CD4-positive, alpha-beta T cell treated with Interleukin-6 for 4 hours (primary cell): ENCODE data around the gene PNPT1.
A peak's percentile ranks its signal among the peaks of the same experiment; 100 is the strongest.
"Not testable (repeated sequence)": the region's sequence is repeated elsewhere in the genome, so short reads cannot be mapped to it uniquely, and the experiment has no call there.

Experiments
- DNase-seq: peaks from one replicate; pipeline ENCODE4 v3.0.0-alpha.2; 2020; ENCODE audit warnings: mixed read lengths

The PNPT1 gene

GRCh38 chr2:55653255-55653654, 40.4 kb downstream of the PNPT1 start:
- DNase-seq: no peak

GRCh38 chr2:55649211-55649610, 44.4 kb downstream of the PNPT1 start:
- no peak for DNase-seq

- no peak for DNase-seq
Measured at GRCh38 chr2:55636831-55637230, 56.8 kb downstream of the PNPT1 start.

GRCh38 chr2:55628931-55629330, 64.7 kb downstream of the PNPT1 start:
- no peak for DNase-seq

GRCh38 chr2:55627915-55628314, 65.7 kb downstream of the PNPT1 start:
- no peak for DNase-seq

GRCh38 chr2:55621802-55622201, 71.8 kb downstream of the PNPT1 start:
- no peak for DNase-seq

GRCh38 chr2:55620123-55620779, 73.4 kb downstream of the PNPT1 start:
- DNase-seq: peak; percentile 16

GRCh38 chr2:55618275-55619055, 75.2 kb downstream of the PNPT1 start:
- peak; percentile 56 for DNase-seq

- DNase-seq: no peak
Measured at GRCh38 chr2:55618025-55618274, 75.7 kb downstream of the PNPT1 start.

- peak; percentile 98 for DNase-seq
Measured at GRCh38 chr2:55617175-55618024, 76.2 kb downstream of the PNPT1 start, which contains the start of gene PPP4R3B. TSS of gene PPP4R3B (minus strand) at chr2:55617622. CDS start at chr2:55617285, 337 bp downstream.

GRCh38 chr2:55616551-55617174, 77.0 kb downstream of the PNPT1 start:
- peak; percentile 16 for DNase-seq

- DNase-seq: no peak
Measured at GRCh38 chr2:55611997-55612396, 81.6 kb downstream of the PNPT1 start.

- DNase-seq: no peak
Measured at GRCh38 chr2:55610954-55611743, 82.5 kb downstream of the PNPT1 start.

GRCh38 chr2:55609938-55610578, 83.6 kb downstream of the PNPT1 start:
- no peak for DNase-seq

- no peak for DNase-seq
Measured at GRCh38 chr2:55609193-55609794, 84.3 kb downstream of the PNPT1 start.

GRCh38 chr2:55607717-55608116, 85.9 kb downstream of the PNPT1 start:
- no peak for DNase-seq

GRCh38 chr2:55604027-55604565, 89.5 kb downstream of the PNPT1 start:
- DNase-seq: no peak

GRCh38 chr2:55601849-55602248, 91.8 kb downstream of the PNPT1 start:
- no peak for DNase-seq

GRCh38 chr2:55598056-55598795, 95.4 kb downstream of the PNPT1 start:
- DNase-seq: no peak

GRCh38 chr2:55596795-55597194, 96.8 kb downstream of the PNPT1 start:
- not testable (repeated sequence) for DNase-seq
